K562 (cell line): ENCODE data around the gene ATP8A1. TPM values are rescaled to one million over a fixed set of nuclear protein-coding genes. Genes with fewer than 3 reads are reported as not detected.

Experiments
- polyA plus RNA-seq, 8 experiments: library from polyadenylated mRNA; depleted of rRNA in 4 of 8; stranded (reverse) in 5 of 8; unstranded in 3 of 8; fragments of >200 nt; fragmentation: Nextera tagmentation in 2 of 8; fragmentation: Illumina TruSeq in 1 of 8; extraction: Ambion mirVana in 2 of 8; extraction: Trizol in 1 of 8; gene quantifications; 2 replicates each; pipeline versions ENCODE4 v1.2.1 to v1.2.3, GENCODE V29; 2011 to 2014; ENCODE audit warnings: inconsistent platforms in 1 of 8, missing spikeins in 1 of 8
- total RNA-seq, 7 experiments: library from RNA; depleted of rRNA in 6 of 7; stranded (reverse); fragments of >200 nt in 6 of 7; fragmentation: Illumina TruSeq in 2 of 7; extraction: Trizol in 2 of 7; gene quantifications; 2 replicates each; pipeline versions ENCODE4 v1.2.1 to v1.2.3, GENCODE V29; 2011 to 2021; ENCODE audit warnings: low replicate concordance in 1 of 7

ATP8A1 gene
- total and polyA plus RNA-seq, 9 of the 15 experiments (the other 6 are each of a cell fraction or from before 2014, with no cell fraction given), result 0.05 to 0.29 (median 0.07) TPM; not detected in 2

Other genes with a start within 250 kb of the ATP8A1 start
- not detected in 2 replicates for gene GRXCR1, start 235.6 kb upstream of the ATP8A1 start, total RNA-seq (2014; rRNA removed)
- not detected in 2 replicates for gene GRXCR1, start 235.6 kb upstream of the ATP8A1 start, total RNA-seq (2014; rRNA removed; fragmentation: Illumina TruSeq; extraction: Trizol)
- not detected in 2 replicates for gene GRXCR1, start 235.6 kb upstream of the ATP8A1 start, total RNA-seq (2015; rRNA removed; fragmentation: Illumina TruSeq; extraction: Trizol)
- not detected in 2 replicates for gene GRXCR1, start 235.6 kb upstream of the ATP8A1 start, total RNA-seq (2021)
- not detected in 2 replicates for gene GRXCR1, start 235.6 kb upstream of the ATP8A1 start, polyA plus RNA-seq (2011; rRNA removed)
- gene GRXCR1, start 235.6 kb upstream of the ATP8A1 start, polyA plus RNA-seq (2014; fragmentation: Illumina TruSeq; extraction: Trizol), result not detected in 2 replicates
- not detected for gene GRXCR1, start 235.6 kb upstream of the ATP8A1 start, polyA plus RNA-seq (2014; fragmentation: Nextera tagmentation; extraction: Ambion mirVana)
- not detected in 2 replicates for gene GRXCR1, start 235.6 kb upstream of the ATP8A1 start, polyA plus RNA-seq (2014; rRNA removed)